IMR-90 (cell line): ENCODE measurements around the gene TMEM269.

Experiments
- CEBPB ChIP-seq: IDR thresholded peaks from 2 replicates; pipeline ENCODE4 v1.6.1; 2012; ENCODE audit warnings: low read depth, low read length, improper control_type of control experiment
- CTCF ChIP-seq: conservative IDR thresholded peaks from 2 replicates; pipeline ENCODE4 v1.5.1; 2012; ENCODE audit warnings: mild to moderate bottlenecking, low read depth, low read length, improper control_type of control experiment
- ELK1 ChIP-seq: fragments of 150-350 bp; IDR thresholded peaks from 2 replicates; pipeline ENCODE4 v1.6.1; 2016; ENCODE audit warnings: low read depth, mild to moderate bottlenecking, low read length, moderate library complexity, borderline replicate concordance
- MXI1 ChIP-seq: IDR thresholded peaks from 2 replicates; pipeline ENCODE4 v1.6.1; 2012; ENCODE audit warnings: low read depth, mild to moderate bottlenecking, low read length, moderate library complexity, borderline replicate concordance
- POLR2A ChIP-seq: IDR thresholded peaks from 2 replicates; pipeline ENCODE4 v1.6.1; 2012; ENCODE audit warnings: mild to moderate bottlenecking, low read depth, low read length
- SMC3 ChIP-seq: fragments of 150-350 bp; IDR thresholded peaks from 2 replicates; pipeline ENCODE4 v1.6.1; 2016; ENCODE audit warnings: low read depth, mild to moderate bottlenecking, antibody characterized with exemption, low read length, moderate library complexity

GRCh38 chr1:42797414-42797813, 12.6 kb downstream of the TMEM269 start:
- TF ChIP-seq SMC3 (no peak), POLR2A (no peak), CEBPB (no peak), MXI1 (no peak), CTCF (no peak), ELK1 (no peak)
